Suppressor macrophage treated with lipopolysaccharide for 4 hours (primary cell): ENCODE results near the gene DDC.
"Not testable (repeated sequence)": the region's sequence is repeated elsewhere in the genome, so short reads cannot be mapped to it uniquely, and the experiment has no call there.

Experiments
- DNase-seq: peaks from one replicate; pipeline ENCODE4 v3.0.0-alpha.2; 2020

DDC gene

DNA sequence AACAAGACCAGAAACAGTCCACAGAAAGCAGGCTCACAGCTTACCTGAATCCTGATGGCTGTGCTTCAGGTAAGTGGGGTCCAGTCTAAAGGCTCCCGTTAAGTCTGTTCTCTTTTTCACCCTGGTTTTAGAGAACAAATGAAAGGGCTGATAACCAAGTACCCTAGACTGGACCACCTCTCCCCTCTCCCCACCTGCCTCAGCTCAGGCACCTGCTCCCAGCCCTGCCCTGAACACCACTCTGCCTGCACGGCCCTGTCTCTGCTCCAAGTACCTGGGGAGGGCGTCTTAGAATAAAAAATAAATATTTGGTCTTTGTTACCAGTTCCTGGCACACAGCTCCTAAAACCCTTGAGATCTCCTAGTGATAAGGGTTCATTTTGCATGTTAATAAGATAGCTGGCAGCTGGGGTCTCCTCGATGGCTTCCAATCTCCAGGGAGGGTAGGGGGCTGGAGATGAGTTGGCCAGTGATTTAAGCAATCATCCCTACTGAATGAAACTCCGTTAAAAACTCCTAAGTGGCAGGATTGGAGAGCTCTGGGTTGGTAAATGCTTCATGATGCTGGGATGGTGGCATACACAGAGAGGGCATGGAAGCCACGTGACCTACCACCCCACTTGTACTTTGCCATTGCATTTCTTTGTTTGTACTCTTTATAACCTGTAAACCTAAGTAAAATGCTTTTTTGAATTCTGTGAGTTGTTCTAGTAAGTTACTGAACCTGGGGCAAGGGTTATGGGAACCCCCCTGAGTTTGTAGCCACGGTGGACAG, 85.3 kb downstream of the DDC start:
- DNase-seq = no peak

DNA sequence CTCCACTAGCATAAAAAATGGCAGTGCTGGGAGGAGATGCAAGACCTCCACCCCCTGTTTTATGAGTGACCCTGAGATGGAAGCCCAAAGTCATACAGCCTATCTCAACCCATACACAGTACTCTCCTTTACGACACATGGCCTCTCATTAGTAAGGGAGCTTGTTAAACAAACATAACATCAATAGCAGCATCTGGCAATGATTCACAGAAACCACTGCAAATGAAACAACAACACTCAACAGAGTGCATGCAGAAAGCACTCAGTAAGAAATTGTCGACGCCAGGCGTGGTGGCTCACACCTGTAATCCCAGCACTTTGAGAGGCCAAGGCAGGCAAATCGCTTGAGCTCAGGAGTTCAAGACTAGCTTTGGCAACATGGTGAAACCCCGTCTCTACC, 87.6 kb downstream of the DDC start:
- DNase-seq = no peak

DNA sequence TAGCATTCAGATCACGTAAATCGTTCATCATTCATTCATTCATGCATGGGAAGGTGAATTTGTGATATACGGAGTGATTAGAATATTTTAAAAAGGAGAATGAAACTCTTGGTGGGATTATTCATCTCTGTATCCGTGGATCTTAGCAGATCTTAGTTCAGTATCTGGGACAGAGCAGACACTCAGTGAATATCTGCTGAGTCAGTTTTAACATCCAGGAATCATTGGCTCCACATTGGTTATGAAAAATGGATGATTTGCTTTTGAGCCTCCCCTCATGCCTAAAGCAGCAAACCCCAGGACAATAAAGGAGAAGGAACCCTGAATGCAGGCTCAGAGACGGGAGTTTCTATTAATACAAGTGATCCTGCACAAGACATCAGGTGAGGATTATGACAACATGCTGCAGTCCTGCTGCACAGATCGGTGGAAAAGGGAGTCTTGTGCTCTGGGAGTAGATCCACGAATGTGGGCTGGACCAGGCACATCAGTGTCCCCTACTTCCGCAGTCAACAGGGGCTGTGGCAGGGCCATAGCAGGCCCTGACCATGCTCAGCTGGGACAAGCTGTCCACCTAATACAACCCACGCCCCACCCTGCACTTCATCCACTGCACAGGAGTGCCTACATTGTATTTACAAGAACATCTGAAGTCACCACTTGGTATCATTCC, 88.1 kb downstream of the DDC start:
- no peak for DNase-seq

DNA sequence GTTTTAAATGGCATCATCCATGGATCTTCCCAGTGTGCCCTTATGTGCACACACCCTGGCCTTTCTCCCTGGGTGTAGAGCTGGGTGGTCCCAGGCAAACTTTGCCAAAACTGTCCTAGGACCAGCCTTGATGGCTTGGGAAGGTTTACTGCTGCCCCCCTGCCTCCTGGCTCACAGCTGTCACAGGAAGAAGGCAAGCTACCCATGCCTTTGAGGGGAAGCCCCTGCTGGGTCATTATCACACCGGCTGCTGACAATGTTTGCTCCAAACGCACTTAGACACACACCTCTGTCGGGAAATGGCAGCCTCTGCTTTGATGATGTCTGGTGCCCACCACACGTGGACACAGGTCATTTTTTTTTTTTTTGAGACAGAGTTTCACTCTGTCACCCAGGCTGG, 89.9 kb downstream of the DDC start:
- no peak for DNase-seq

DNA sequence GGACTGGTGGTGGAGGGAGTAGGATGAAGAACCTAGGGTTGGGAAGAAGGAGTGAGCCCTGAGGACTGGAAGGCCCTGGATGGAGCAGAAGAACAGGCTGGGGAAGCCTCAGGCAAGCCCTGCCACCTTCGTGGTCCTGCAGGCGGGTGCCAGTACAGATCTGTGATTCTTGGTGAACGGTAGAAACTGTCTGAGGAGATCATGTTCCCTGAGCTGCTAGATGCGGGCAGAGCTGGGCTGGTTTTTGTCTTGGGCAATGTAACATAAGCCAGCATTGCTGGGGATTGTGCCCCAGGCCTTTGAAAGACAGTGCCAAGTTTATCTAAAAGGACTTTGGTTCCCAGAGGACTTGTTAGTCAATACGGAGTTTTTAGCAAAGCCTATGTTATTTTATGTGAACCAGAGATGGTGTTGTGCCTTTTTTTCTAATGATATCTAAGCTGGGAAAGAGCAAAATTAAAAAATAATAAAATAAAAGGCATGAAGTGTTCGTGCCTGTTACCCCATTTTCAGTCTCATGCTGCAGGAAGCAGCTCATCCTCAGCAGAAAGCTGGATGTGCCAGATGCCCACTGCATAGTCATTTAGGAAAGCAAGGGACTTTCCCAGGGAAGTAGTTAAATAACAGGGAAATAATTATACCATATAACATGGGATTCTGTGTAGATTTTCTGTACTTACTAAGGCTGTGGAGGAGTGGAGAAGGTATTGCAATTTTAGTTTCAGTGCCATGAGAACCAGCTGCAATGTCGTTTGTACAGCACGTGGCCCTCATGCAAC, 90.6 kb downstream of the DDC start:
- DNase-seq = peak; percentile 21

DNA sequence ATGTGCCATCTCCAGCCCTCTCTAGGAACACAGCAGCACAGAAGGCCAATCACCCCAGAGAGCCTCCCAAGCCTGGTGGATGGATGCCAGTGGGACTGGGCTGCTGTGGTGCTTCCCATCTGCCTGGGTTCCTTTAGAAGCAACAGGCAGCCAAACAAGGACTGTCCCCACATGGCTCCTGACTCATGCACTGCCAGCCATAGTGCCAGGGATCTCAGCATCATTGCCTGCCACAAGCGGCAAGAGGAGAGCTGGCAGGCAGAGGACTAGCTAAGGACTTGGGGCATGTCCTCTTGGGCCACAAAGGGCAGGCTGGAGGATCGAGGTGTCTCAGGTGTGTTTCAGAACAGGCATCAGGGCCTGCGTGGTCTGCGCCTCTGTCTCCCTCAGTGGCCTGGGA, 91.7 kb downstream of the DDC start:
- no peak for DNase-seq

DNA sequence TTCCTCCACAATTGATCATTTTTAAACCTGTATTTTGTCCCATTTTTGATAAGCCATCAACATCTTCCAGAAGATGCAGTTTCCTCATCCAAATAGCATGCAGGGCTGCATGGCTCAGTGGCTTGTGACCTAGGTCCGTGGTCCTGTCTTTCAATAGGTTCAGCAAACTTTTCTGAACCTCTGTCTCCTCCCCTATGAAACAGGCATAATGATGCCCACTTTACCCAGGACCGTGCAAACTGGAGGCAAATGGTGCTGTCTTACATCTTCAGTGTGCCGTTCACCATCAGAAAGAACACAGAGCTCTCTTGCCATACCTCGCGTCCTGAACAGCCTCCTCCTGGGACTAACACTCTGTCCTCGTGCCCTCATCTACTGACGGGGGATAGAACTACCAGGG, 92.8 kb downstream of the DDC start:
- DNase-seq = no peak

DNA sequence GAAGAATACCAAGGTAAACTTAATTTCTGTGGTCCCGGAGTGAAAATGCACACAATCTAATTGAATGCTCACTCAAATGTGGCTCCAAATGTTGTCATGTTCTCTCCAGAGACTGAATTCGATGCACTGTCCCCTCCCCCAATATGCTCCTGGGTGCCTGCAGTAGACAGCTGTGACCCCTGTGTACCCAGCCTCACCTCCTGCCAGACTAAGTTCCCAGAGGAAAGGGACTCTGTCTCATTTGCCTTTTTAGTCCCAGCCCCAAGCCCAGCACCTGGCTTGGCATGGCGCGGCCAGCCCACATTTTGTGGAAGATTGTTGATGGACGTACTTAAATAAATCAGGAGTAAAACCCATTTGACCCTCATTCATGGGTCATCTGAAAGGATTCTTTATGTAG, 93.2 kb downstream of the DDC start:
- no peak for DNase-seq

DNA sequence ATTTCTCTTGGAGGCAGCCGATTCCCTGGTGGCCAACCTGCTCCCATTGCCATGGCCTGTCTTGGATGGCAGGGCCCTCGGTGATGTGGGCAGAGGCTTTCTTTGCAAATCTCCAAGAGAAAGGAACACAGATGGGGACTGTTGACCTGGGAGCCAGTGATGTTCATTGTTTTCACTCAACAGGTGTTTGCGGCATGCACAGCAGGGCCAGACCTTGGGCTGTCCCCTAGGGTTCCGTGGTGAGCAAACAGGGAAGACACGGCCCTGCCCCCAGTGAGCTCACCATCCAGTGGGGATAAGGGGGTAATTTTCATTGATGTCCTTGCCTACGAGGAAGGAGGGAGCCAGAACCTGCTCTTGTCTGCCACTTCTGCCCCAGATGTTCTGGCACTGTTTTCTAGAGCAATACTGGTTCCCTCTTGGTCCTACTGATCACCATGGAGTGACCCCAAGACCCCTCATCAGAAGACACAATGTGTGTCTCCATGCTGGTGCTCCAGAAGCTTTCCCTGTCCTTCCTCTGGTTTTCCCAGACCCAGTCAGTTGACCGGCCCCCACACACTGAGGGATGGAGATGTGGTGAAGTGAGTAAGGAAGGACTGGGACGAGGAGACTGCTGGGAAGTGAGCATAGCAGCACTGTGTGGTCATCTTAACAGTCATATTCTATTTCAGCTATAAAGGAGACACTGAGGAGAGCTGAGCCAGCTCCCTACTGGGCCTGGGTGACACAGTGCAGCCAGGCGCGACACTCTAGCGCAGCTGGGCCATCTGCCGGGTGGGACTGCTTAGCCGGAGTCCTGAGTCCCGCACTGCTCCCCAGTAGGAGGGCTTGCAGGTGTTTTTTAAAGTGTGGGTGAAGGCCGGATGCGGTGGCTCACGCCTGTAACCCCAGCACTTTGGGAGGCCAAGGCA, 94.7 kb downstream of the DDC start:
- DNase-seq = no peak

DNA sequence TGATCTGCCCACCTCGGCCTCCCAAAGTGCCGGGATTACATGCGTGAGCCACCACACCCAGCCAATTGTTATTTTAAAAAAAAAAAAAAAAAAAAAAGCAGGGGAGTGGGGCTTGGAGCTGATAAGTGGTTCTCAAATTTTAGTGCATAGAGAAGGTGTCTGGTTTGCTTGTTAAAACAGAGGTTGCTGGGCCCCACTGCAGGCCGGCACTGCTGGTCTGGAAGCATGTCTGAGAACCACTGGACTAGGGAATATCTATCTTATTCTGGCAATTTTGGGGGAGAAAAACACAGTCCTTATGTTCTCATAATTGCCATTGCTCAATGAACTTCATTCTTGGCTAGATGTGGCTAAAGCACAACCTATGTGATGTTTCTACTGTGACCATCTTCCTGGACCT, 96.0 kb downstream of the DDC start:
- no peak for DNase-seq

DNA sequence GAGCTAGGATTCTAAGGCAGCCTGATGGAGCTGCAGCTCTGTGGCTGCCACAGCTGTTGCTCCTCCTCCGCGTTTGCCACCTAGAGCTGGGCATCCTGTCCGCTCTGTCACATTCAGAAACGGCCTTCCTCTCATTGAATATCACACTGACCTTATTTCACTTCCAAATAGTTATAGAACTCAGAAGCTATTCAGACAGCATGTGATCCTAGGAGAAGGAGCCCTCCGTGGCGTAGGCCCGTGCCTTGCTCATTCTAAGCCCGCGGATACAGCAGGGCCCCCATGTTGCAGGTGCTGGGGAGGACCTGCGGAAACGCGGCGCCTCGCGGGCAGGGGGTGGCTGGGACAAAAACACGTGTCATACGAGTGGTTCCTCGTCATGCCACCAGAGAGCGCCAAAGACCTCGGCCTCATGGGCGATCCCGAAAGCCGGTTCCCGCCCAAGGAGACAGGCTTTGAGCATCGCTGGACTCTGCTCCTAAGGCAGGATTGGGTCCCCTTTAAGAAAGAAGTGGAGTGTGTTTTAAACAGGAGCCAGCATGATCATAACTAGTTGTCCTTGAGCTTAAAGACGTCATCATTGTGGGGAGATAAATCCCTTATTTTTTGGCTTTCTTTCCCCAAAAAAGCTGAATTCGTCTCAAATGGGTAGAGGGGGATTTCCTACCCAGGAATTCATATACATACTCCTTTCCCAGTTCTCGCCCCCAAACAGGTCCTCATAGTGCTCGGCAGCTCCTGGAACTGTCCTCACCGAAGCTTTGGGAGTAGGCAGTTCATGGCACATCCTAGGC, 97.2 kb downstream of the DDC start:
- DNase-seq = peak; percentile 80

DNA sequence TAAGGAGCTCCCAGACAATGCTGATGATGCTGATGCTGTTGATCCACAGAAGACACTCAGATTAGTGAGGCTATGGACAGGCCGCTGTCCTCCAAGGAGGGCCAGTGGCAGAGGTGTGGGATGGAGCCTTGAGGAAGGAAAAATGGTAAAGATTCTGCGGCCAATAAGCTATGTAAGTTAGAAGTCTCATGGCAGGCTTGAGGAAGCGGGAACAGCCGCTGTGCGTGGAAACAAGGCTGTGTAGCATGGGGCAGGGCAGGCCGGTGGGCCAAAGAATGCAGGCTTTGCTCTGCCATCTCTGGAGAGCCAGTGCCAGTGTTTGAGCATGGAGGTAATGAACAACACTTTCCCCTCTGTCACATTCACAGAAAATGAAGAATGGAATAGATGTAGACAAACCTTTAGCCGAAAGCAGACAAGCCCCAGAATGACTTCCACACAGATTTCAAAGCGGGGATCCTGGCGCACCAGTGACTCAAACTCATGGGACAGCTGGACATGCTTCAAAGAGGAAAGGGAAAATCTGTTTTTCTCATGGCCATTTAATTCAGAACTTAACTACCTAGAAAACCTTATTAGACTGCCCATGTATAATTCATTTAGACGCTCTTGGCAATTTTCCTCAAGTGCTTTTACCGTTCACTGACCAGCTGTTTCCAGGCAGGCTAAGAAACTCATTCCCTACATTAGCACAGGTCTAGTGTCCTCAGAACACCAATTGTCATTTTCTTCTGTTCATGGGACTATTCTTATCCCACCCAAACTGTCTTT, 98.2 kb downstream of the DDC start:
- no peak for DNase-seq

DNA sequence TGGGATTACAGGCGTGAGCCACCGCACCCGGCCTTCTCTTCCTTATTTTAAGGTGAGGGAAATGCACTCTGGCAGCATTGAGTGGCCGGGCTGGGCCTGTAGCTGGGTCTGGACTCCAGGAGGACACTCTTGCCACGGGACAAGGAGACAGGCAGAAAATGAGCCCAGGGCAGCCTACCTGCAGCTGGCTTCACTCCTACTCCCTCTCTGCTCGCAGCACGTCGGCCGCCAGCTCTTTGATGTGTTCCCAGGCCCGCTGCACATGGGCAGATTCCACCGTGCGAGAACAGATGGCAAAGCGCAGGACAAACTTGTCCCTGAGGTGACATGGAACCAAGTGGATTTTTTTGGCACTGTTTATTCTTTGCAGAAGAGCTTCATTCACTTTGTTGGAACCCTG, 102.2 kb downstream of the DDC start:
- DNase-seq = no peak

DNA sequence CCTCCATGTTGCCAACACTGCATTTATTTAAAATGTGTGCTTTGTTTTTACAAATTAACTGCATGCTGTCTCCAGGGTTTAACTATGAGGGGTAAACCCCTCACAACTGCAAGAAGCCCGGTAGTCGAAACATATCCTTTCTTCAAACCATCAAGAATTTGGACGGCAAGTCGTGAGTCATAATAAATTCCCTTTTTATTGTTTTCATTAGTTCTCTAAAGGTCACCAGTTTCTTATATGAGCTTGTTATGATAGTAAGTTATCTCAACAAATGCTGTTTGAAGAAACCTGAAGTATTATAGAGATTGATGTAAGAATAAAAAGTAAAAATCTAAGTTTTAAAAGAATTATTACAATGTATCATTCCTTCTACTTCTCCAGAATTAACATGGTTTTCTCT, 102.8 kb downstream of the DDC start:
- DNase-seq = no peak

DNA sequence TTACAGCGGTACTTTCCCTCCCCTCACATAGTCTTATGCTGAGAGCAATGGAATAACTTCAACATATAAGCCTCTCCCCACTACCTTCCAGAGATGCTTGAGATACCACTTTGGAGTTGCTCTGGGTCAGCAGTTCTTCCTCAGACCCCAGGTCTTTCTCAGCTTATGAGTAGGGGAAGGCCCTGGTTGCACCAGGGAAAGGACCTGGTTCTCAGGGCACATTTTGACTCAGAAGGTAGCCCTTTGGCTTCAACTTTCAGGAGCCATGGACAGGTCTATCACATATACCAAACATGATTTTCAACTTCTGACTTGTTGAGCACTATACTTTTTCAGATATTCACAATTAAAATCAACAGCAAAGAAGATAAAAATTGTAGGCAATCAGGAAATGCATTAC, 103.5 kb downstream of the DDC start:
- DNase-seq = no peak

DNA sequence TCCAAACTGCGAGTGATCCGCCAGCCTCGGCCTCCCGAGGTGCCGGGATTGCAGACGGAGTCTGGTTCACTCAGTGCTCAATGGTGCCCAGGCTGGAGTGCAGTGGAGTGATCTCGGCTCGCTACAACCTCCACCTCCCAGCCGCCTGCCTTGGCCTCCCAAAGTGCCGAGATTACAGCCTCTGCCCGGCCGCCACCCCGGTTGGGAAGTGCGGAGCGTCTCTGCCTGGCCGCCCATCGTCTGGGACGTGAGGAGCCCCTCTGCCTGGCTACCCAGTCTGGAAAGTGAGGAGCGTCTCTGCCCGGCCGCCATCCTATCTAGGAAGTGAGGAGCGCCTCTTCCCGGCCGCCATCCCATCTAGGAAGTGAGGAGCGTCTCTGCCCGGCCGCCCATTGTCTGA, 106.0 kb downstream of the DDC start:
- DNase-seq = not testable (repeated sequence)

DNA sequence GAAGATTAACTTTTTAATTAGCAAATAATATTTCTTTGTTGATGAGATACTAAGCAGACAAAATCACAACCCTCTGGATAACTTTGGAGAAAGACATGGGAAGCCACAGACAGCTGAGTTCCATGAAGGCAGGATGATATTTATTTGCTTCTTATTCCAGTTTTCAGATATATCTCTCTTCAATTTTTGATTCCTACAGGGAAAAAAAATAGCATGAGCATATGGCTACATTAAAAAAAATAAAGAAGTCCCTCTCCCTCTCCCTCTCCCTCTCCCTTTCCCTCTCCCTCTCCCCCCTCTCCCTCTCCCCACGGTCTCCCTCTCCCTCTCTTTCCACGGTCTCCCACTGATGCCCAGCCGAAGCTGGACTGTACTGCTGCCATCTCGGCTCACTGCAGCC, 106.6 kb downstream of the DDC start:
- not testable (repeated sequence) for DNase-seq

DNA sequence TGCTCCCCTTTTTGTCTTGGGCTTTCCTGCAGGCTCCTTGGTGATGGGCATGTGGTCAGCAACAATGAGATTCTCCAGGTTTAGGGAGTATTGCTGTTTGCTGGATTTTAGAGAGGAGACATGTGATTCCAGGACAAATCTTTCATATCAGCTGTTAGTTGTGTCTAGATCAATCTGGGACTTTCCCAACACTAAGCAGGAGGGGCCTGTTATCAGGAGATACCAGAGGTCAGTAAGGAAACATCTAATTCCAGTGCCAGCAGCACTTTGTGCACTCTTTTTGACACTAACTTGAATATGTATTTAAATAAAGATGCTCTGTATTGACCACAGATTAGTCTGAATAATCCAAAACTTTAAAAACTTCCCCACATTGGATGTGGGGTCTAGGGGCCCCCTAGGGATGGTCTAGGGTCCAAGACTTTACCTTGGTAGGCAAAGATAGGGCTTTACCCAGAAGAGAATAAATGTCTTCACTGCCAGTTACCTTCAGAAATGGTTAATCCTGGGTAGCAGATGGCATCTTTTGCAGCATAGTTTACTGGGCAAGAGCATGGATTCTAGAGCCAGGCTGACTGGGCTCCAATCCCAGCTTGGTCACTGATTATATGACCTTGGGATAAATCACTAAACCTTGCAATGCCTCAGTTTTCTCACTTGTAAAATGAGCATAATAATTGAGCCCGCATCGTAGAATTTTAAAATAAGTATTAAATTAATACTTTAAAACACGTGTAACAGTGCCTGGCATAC, 108.7 kb downstream of the DDC start:
- no peak for DNase-seq

DNA sequence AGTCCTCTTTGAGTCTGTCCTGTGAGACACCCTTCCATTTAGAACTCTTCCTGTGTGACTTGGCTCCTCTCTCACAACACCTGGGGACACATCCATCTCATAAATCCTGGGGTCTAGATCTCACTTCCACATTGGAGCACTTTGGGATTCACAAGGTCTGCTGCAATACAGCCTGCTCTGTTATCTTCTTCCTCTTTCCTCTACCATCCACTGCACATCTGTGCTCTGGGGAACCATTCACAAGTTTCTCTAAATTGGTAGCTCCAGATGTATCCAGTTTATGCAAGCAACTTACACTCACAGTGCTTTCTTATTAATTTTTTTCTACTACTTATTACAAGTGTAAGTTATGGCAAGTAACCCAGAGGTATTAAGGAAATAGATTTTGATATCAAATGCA, 109.5 kb downstream of the DDC start:
- no peak for DNase-seq

DNA sequence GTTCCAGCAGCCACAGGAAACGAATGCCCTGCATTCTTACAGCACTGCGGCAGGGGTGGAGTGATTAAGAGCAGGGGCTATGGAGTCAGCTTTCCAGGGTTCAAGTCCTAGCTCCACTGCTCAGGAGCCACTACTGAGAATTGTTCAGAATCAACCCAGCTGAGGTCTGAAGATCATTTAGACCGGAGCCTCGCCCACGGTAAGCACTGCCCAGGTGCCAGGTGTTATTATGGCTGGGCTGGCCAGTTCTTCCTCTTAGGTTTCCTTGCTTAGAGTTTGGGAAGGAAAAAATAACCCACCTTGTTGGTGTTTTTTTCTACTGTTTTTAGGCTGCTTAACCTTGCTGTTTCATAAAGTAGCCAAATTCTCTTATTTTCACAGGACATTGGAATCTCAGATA, 110.2 kb downstream of the DDC start:
- no peak for DNase-seq
